ENCODE data around the gene SESN2.

GRCh38 chr1:28272215-28272852, 13.0 kb downstream of the SESN2 start:
- no peak for TF ChIP-seq POLR2A (IDR thresholded peaks at IDR 0.05; ENCODE audit: low read depth, low read length)
- no peak for TF ChIP-seq TAF1 (IDR thresholded peaks at IDR 0.05; ENCODE audit: low read depth, low read length)
- no peak for TF ChIP-seq POLR2AphosphoS5 (IDR thresholded peaks at IDR 0.05; ENCODE audit: low read depth, low read length)
- no peak for TF ChIP-seq PAX5 (IDR thresholded peaks at IDR 0.05; ENCODE audit: insufficient read depth, low read length, severe bottlenecking)
- no peak for TF ChIP-seq SPI1 (IDR thresholded peaks at IDR 0.05; ENCODE audit: low read depth, low read length)

Data from GM12891 (cell line).